Liver (tissue), 9 donors: ENCODE results near the gene KRTAP3-1. TPM values are rescaled to one million over a fixed set of nuclear protein-coding genes. Genes with fewer than 3 reads are reported as not detected.

ENCODE experiments used
- DNase-seq: peaks from one replicate; pipeline ENCODE4 v3.0.0-alpha.2; 2017; ENCODE audit warnings: low spot score
- H3K27ac ChIP-seq, 2 donors: one replicate each; pipeline ENCODE4 v1.7.0; 2013; ENCODE audit warnings: inconsistent platforms in 2 of 2, low read length in 2 of 2, control low read depth in 1 of 2, low read depth in 1 of 2, mild to moderate bottlenecking in 1 of 2
- H3K27me3 ChIP-seq, 4 donors: one replicate each; pipeline versions ENCODE4 v1.6.1 to v1.7.0; 2013; ENCODE audit warnings: low read length in 3 of 4, inconsistent platforms in 1 of 4, mild to moderate bottlenecking in 1 of 4, moderate library complexity in 1 of 4; ENCODE audit not compliant: control insufficient read depth in 4 of 4, insufficient read depth in 4 of 4
- H3K36me3 ChIP-seq, 4 donors: one replicate each; pipeline versions ENCODE4 v1.6.1 to v1.7.0; 2013; ENCODE audit warnings: low read length in 3 of 4, mild to moderate bottlenecking in 3 of 4, low read depth in 1 of 4, moderate library complexity in 1 of 4; ENCODE audit not compliant: control insufficient read depth in 4 of 4, insufficient read depth in 3 of 4
- H3K4me1 ChIP-seq, 4 donors: one replicate each; pipeline versions ENCODE4 v1.6.1 to v1.7.0; 2013; ENCODE audit warnings: low read length in 3 of 4, mild to moderate bottlenecking in 3 of 4, moderate library complexity in 1 of 4; ENCODE audit not compliant: control insufficient read depth in 4 of 4, insufficient read depth in 4 of 4
- H3K4me3 ChIP-seq, 3 donors: one replicate each; pipeline versions ENCODE4 v1.6.1 to v1.7.0; 2013; ENCODE audit warnings: low read length in 3 of 3, control low read depth in 1 of 3, low read depth in 1 of 3, mild to moderate bottlenecking in 1 of 3
- H3K9ac ChIP-seq, 2 donors: one replicate each; pipeline ENCODE4 v1.7.0; 2013; ENCODE audit warnings: low read length in 2 of 2, mild to moderate bottlenecking in 2 of 2, moderate library complexity in 2 of 2, control low read depth in 1 of 2, low read depth in 1 of 2
- H3K9me3 ChIP-seq, 4 donors: one replicate each; pipeline versions ENCODE4 v1.6.1 to v1.7.0; 2013; ENCODE audit warnings: low read length in 3 of 4; ENCODE audit not compliant: control insufficient read depth in 4 of 4
- EGR1 ChIP-seq, 2 donors: IDR thresholded peaks; 2 replicates each; pipeline ENCODE4 v1.6.1; 2016 to 2018; ENCODE audit warnings: antibody characterized with exemption in 2 of 2, low read depth in 2 of 2
- FOXA1 ChIP-seq: IDR thresholded peaks from 2 replicates; pipeline ENCODE4 v1.6.1; 2016; ENCODE audit warnings: antibody characterized with exemption
- FOXA2 ChIP-seq: IDR thresholded peaks from 2 replicates; pipeline ENCODE4 v1.6.1; 2016; ENCODE audit warnings: antibody characterized with exemption
- GABPA ChIP-seq, 2 donors: IDR thresholded peaks in 1 of 2; conservative IDR thresholded peaks in 1 of 2; 2 replicates each; pipeline ENCODE4 v1.6.1; 2016; ENCODE audit warnings: antibody characterized with exemption in 2 of 2, mild to moderate bottlenecking in 1 of 2, moderate library complexity in 1 of 2
- HNF4A ChIP-seq, 2 donors: conservative IDR thresholded peaks; 2 replicates each; pipeline ENCODE4 v1.6.1; 2016; ENCODE audit warnings: antibody characterized with exemption in 2 of 2, mild to moderate bottlenecking in 2 of 2
- HNF4G ChIP-seq: IDR thresholded peaks from 2 replicates; pipeline ENCODE4 v1.6.1; 2016; ENCODE audit warnings: antibody characterized with exemption
- JUND ChIP-seq, 2 donors: IDR thresholded peaks; 2 replicates each; pipeline ENCODE4 v1.6.1; 2016; ENCODE audit warnings: antibody characterized with exemption in 2 of 2
- NR2F2 ChIP-seq: IDR thresholded peaks from 2 replicates; pipeline ENCODE4 v1.6.1; 2016; ENCODE audit warnings: antibody characterized with exemption
- RAD21 ChIP-seq, 2 donors: IDR thresholded peaks; 2 replicates each; pipeline ENCODE4 v1.6.1; 2016; ENCODE audit warnings: antibody characterized with exemption in 2 of 2, mild to moderate bottlenecking in 2 of 2
- RXRA ChIP-seq, 2 donors: IDR thresholded peaks; 2 replicates each; pipeline ENCODE4 v1.6.1; 2017 to 2018; ENCODE audit warnings: antibody characterized with exemption in 2 of 2, mild to moderate bottlenecking in 1 of 2
- SP1 ChIP-seq: IDR thresholded peaks from 2 replicates; pipeline ENCODE4 v1.6.1; 2018; ENCODE audit warnings: antibody characterized with exemption, mild to moderate bottlenecking
- TAF1 ChIP-seq: conservative IDR thresholded peaks from 2 replicates; pipeline ENCODE4 v1.6.1; 2016; ENCODE audit warnings: antibody characterized with exemption, mild to moderate bottlenecking
- YY1 ChIP-seq: IDR thresholded peaks from 2 replicates; pipeline ENCODE4 v1.6.1; 2016; ENCODE audit warnings: antibody characterized with exemption, mild to moderate bottlenecking
- WGBS: extraction: QIAGEN DNeasy Blood & Tissue Kit; methylation state at CpG from one replicate; pipeline ENCODE4 v1.1.7; 2013; 5-methylcytosine and 5-hydroxymethylcytosine counted together
- polyA plus RNA-seq, 2 donors: library from polyadenylated mRNA; stranded (reverse) in 1 of 2; unstranded in 1 of 2; fragments of 200-250 nt in 1 of 2; fragments of >200 nt in 1 of 2; fragmentation: Nextera tagmentation in 1 of 2; extraction: Ambion mirVana in 1 of 2; gene quantifications; one replicate each; pipeline versions ENCODE4 v1.2.1 to v1.2.3, GENCODE V29; 2013 to 2015
- total RNA-seq, 2 donors: library from RNA; depleted of rRNA; stranded (reverse); fragments of >200 nt; gene quantifications; one replicate each; pipeline ENCODE4 v1.2.3, GENCODE V29; 2014
- TF ChIP-seq, protein P1 (sequence below): IDR thresholded peaks from 2 replicates; pipeline ENCODE4 v1.6.1; 2016; ENCODE audit warnings: antibody characterized with exemption
- TF ChIP-seq, protein P2 (sequence below): fragments of 150-350 bp; IDR thresholded peaks from 2 replicates; pipeline ENCODE4 v1.5.1; 2017; ENCODE audit warnings: improper control_type of control experiment, low read depth, low read length; ENCODE audit not compliant: missing input control
- TF ChIP-seq, protein P3 (sequence below): IDR thresholded peaks from 2 replicates; pipeline ENCODE4 v1.6.1; 2016; ENCODE audit warnings: antibody characterized with exemption
- TF ChIP-seq, protein P4 (sequence below): IDR thresholded peaks from 2 replicates; pipeline ENCODE4 v1.6.1; 2016; ENCODE audit warnings: antibody characterized with exemption, mild to moderate bottlenecking
- TF ChIP-seq, protein P5 (sequence below): IDR thresholded peaks from 2 replicates; pipeline ENCODE4 v1.6.1; 2016; ENCODE audit warnings: antibody characterized with exemption
- donor health status: healthy.
- donor health status: healthy.
- donor health status: healthy.
- donor health status: healthy.
- donor health status: healthy.

Gene KRTAP3-1
- total and polyA plus RNA-seq, 4 donors, result not detected

DNA sequence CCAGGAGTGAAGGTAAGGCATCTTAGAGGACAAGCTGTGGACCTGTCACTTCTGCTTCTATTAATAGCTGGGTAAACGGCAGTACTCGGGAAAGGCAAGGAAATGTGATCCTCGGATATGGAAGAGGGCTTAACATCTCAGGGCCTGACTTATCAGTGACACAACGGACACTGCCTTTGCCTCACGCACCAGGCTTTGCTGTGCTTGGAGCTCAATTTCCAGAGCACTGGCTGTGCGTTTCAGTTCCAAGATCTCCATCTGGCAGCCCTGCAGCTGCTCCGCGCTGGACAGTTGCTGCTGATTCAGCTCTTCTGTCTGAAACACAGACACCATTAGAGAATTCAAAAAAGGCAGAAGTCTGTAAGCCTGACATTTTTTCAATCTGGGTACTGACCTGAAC lies 28.3 kb downstream of the KRTAP3-1 start:
- no peak overlapping the region for H3K9ac ChIP-seq

More for the DNA sequence above, 28.3 kb downstream of the KRTAP3-1 start:
- H3K9me3 ChIP-seq, result no peaks in the 10 kb centered on the region
- DNase-seq, result no peak
- WGBS, result 45% methylated on average over 8 of the region's 8 CpGs
- no peaks in the 10 kb centered on the region for H3K4me1 ChIP-seq
- TF ChIP-seq TAF1, result no peak
- TF ChIP-seq, protein P1, sequence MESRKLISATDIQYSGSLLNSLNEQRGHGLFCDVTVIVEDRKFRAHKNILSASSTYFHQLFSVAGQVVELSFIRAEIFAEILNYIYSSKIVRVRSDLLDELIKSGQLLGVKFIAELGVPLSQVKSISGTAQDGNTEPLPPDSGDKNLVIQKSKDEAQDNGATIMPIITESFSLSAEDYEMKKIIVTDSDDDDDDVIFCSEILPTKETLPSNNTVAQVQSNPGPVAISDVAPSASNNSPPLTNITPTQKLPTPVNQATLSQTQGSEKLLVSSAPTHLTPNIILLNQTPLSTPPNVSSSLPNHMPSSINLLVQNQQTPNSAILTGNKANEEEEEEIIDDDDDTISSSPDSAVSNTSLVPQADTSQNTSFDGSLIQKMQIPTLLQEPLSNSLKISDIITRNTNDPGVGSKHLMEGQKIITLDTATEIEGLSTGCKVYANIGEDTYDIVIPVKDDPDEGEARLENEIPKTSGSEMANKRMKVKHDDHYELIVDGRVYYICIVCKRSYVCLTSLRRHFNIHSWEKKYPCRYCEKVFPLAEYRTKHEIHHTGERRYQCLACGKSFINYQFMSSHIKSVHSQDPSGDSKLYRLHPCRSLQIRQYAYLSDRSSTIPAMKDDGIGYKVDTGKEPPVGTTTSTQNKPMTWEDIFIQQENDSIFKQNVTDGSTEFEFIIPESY, result no peak
- no peak for TF ChIP-seq RXRA (IDR thresholded peaks at IDR 0.05)
- no peak for TF ChIP-seq FOXA2
- no peak for TF ChIP-seq RAD21 (IDR thresholded peaks at IDR 0.05)
- TF ChIP-seq, protein P2, sequence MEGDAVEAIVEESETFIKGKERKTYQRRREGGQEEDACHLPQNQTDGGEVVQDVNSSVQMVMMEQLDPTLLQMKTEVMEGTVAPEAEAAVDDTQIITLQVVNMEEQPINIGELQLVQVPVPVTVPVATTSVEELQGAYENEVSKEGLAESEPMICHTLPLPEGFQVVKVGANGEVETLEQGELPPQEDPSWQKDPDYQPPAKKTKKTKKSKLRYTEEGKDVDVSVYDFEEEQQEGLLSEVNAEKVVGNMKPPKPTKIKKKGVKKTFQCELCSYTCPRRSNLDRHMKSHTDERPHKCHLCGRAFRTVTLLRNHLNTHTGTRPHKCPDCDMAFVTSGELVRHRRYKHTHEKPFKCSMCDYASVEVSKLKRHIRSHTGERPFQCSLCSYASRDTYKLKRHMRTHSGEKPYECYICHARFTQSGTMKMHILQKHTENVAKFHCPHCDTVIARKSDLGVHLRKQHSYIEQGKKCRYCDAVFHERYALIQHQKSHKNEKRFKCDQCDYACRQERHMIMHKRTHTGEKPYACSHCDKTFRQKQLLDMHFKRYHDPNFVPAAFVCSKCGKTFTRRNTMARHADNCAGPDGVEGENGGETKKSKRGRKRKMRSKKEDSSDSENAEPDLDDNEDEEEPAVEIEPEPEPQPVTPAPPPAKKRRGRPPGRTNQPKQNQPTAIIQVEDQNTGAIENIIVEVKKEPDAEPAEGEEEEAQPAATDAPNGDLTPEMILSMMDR, result no peak
- no peak for TF ChIP-seq NR2F2
- TF ChIP-seq HNF4A (conservative IDR thresholded peaks at IDR 0.05), result no peak
- TF ChIP-seq, protein P3, sequence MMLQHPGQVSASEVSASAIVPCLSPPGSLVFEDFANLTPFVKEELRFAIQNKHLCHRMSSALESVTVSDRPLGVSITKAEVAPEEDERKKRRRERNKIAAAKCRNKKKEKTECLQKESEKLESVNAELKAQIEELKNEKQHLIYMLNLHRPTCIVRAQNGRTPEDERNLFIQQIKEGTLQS, result no peak
- TF ChIP-seq HNF4G, result no peak
- no peak for TF ChIP-seq GABPA (IDR thresholded peaks at IDR 0.05 in 1 of 2, conservative IDR thresholded peaks at IDR 0.05 in 1 of 2)
- TF ChIP-seq FOXA1, result no peak
- TF ChIP-seq SP1, result no peak
- no peak for TF ChIP-seq YY1
- TF ChIP-seq, protein P4, sequence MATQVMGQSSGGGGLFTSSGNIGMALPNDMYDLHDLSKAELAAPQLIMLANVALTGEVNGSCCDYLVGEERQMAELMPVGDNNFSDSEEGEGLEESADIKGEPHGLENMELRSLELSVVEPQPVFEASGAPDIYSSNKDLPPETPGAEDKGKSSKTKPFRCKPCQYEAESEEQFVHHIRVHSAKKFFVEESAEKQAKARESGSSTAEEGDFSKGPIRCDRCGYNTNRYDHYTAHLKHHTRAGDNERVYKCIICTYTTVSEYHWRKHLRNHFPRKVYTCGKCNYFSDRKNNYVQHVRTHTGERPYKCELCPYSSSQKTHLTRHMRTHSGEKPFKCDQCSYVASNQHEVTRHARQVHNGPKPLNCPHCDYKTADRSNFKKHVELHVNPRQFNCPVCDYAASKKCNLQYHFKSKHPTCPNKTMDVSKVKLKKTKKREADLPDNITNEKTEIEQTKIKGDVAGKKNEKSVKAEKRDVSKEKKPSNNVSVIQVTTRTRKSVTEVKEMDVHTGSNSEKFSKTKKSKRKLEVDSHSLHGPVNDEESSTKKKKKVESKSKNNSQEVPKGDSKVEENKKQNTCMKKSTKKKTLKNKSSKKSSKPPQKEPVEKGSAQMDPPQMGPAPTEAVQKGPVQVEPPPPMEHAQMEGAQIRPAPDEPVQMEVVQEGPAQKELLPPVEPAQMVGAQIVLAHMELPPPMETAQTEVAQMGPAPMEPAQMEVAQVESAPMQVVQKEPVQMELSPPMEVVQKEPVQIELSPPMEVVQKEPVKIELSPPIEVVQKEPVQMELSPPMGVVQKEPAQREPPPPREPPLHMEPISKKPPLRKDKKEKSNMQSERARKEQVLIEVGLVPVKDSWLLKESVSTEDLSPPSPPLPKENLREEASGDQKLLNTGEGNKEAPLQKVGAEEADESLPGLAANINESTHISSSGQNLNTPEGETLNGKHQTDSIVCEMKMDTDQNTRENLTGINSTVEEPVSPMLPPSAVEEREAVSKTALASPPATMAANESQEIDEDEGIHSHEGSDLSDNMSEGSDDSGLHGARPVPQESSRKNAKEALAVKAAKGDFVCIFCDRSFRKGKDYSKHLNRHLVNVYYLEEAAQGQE, result no peak
- no peak for TF ChIP-seq JUND (IDR thresholded peaks at IDR 0.05)
- TF ChIP-seq EGR1 (IDR thresholded peaks at IDR 0.05; ENCODE audit: low read depth in 2 of 2), result no peak
- TF ChIP-seq, protein P5, sequence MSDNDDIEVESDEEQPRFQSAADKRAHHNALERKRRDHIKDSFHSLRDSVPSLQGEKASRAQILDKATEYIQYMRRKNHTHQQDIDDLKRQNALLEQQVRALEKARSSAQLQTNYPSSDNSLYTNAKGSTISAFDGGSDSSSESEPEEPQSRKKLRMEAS, result no peak
- H3K4me3 ChIP-seq, result no peak overlapping the region
- no peak overlapping the region for H3K27ac ChIP-seq
- peaks cover 0 to 8% (median 0%) of the 10 kb centered on the region in 4 donors for H3K27me3 ChIP-seq
- no peaks in the 10 kb centered on the region for H3K36me3 ChIP-seq
